ENCODE data around the gene GPRC5C. TPM values are rescaled to one million over a fixed set of nuclear protein-coding genes. Genes with fewer than 3 reads are reported as not detected.

Gene GPRC5C
- total RNA-seq, 1 donor from 2014 or later = 61.7 TPM

DNA sequence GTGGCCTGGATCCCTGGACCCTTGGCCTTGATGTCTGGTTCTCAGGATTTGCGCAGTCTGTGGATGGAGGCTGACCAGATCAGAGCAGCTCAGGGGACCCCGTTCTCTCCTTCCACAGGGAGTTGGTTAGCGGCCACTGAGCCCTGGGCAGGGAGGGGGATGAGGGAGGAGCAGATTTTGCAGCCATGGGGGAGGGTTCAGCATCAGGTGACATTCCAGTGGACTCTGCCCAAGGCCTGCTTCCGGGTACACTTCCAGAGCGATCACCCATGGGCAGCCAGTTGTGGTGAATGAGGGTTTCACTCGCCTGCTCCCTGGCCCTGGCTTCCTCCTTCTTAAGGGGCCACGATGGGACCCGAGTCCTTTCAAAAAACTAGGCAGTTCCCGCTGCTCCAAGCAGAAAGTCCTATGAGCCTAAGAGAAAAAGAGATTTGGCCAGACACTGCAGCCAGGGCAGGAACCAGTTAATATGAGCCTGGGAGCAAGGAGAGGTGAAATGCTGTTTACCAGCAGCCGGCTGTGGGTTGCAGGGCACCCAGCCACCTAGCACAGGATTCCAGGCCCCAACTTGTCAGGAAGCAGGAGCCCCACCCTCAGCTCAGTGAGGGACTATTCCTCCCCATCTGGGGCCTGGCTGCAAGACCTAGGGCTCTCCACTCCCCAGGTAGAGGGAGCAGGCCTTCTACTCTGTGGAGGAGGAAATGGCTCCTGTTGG lies 4.7 kb upstream of the GPRC5C start:
- DNase-seq (ENCODE audit: low read depth) = no peak
- H3K4me3 ChIP-seq (ENCODE audit: low read depth, low read length) = no peak overlapping the region
- TF ChIP-seq, protein P1, sequence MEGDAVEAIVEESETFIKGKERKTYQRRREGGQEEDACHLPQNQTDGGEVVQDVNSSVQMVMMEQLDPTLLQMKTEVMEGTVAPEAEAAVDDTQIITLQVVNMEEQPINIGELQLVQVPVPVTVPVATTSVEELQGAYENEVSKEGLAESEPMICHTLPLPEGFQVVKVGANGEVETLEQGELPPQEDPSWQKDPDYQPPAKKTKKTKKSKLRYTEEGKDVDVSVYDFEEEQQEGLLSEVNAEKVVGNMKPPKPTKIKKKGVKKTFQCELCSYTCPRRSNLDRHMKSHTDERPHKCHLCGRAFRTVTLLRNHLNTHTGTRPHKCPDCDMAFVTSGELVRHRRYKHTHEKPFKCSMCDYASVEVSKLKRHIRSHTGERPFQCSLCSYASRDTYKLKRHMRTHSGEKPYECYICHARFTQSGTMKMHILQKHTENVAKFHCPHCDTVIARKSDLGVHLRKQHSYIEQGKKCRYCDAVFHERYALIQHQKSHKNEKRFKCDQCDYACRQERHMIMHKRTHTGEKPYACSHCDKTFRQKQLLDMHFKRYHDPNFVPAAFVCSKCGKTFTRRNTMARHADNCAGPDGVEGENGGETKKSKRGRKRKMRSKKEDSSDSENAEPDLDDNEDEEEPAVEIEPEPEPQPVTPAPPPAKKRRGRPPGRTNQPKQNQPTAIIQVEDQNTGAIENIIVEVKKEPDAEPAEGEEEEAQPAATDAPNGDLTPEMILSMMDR (conservative IDR thresholded peaks at IDR 0.05; ENCODE audit: low read depth, low read length) = no peak

DNA sequence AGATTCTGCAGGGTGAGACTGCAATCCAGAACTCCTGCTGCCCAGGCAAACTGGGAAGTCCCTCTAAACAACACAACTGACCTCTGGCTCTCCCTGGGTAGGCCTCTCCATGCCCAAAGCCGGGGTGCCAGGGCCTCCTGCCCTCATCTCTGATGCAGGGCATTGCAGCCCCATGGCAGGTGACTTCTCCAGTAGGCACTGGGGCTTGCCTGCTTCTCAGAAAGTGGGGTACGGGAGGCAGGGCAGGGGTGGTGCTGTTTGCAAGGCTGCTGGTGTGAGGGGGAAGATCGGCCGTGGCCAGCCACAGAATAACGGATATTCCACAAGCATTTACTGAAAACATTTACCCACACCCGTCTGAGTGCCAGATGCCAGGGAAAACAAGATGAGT lies 4.1 kb upstream of the GPRC5C start:
- TF ChIP-seq, protein P1 (conservative IDR thresholded peaks at IDR 0.05; ENCODE audit: low read depth, low read length) = no peak
- DNase-seq (ENCODE audit: low read depth) = no peak
- H3K4me3 ChIP-seq (ENCODE audit: low read depth, low read length) = no peak overlapping the region

DNA sequence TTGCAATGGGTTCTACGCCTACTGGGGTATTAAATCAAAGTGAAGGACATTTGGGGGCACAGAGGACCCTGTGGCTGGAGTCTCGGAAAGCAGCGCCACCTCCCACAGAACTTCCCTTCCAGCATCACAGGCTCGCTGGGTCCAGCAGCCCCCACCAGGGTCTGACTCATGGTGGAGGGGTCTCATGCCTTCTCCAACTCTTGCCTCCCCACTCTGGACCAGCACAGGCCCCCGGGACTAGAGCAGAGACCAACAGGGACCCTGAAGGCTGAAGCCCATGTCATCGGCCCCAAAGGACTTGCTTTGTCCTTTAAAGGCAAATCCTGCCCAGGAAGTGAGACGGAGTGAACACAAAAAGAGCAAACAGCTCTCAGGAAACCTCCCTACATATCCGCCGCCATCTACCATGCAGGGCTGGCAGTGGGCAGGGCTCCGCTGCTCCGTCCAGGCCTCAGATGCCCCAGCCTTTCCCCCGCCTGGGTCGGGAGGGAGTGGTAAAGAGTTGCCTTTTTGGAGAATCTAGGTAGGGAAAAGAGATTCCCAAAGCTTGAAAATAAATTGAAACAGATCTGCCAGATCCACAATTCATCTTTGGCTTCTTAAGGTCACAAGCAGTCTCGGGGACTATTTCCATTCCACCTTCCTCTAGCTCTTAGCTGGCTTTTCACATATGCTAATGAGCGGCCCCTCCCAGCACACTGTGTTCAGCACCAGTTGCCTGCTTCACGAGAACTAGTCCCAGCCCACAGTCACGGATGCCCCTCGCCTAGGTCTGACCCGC lies 2.1 kb upstream of the GPRC5C start:
- no peak for DNase-seq (ENCODE audit: low read depth)
- peak overlapping the region; percentile 98 for H3K4me3 ChIP-seq (ENCODE audit: low read depth, low read length)
- TF ChIP-seq, protein P1 (conservative IDR thresholded peaks at IDR 0.05; ENCODE audit: low read depth, low read length) = no peak

DNA sequence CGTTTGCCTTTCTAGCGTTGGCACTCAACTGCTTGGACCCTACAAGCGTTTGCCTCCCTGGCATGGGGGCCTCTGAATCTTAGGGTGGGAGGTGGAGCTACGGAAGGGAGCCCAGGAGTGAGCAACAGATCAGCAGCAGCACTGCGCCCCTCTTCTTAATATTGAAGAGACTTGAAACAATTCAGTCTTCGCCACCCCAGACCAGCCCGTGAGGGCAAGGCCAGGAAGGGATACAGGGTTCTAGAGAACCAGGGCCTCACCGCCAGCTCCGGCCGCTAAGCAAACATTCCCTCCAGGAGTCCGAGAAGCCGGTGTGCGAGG lies 1.5 kb upstream of the GPRC5C start:
- TF ChIP-seq, protein P1 (conservative IDR thresholded peaks at IDR 0.05; ENCODE audit: low read depth, low read length) = no peak
- no peak for DNase-seq (ENCODE audit: low read depth)
- H3K4me3 ChIP-seq (ENCODE audit: low read depth, low read length) = peak overlapping the region; percentile 98

DNA sequence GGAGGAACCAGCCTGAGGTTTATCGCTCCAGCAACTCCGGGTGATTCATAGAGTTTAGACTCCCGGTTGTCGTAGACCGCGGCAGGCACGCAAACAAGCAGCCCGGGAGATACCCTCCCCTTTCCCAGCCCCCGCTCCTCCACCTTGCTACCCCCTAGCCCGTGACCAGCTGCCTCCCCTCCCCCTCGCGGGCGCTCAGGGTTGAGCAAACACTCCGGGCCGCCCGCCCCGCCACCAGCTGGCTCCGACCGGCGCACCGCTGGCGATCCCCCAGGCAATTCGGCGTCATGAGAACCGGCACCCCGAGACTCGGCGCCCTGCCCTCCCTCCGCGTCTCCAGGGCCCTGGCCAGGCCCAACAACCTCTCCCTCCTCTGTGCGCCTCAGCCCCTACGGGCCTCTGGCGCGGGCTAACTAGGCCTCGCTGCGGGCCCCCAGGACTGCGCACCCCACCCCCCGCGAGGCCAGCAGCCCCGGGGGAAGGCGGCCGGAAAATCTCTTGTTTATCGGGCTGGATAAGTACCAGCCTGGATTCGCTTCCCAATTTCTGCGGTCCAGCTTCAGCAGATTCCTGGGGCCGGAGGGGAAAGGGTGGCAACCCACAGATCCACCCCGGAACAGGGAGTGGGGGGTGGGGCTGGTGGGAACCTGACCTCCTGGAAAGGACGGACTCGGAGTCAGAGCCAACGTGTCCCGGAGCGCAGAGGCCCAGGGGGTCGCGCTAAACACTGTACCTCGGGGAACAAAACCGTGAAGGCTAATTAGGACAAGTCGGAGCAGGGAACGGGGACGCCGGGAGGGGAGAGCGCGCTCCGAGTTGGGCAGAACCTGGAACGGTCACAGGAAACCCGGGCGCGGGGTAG lies 951 bp upstream of the GPRC5C start:
- peak; percentile 91 for DNase-seq (ENCODE audit: low read depth)
- H3K4me3 ChIP-seq (ENCODE audit: low read depth, low read length) = peak overlapping the region; percentile 98

DNA sequence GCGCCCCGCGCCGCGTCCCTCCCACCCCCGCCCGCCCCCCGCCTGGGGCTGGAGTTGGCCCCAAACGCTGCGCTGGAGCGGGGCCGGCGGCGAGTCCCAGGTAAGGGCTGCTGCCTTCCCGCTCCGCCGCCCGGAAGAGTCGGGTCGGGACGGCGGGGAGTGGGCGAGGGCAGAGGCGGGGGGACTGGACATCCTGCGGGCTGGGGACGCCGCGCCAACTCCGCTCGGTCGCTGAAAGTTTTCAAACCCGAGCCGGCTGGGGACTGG lies 469 bp downstream of the GPRC5C start:
- peak overlapping the region; percentile 98 for H3K4me3 ChIP-seq (ENCODE audit: low read depth, low read length)
- no peak for DNase-seq (ENCODE audit: low read depth)
- TF ChIP-seq, protein P1 (conservative IDR thresholded peaks at IDR 0.05; ENCODE audit: low read depth, low read length) = no peak

More for the DNA sequence above, 951 bp upstream of the GPRC5C start:
- TF ChIP-seq, protein P1 (conservative IDR thresholded peaks at IDR 0.05; ENCODE audit: low read depth, low read length) = no peak

Data from epithelial cell of proximal tubule (primary cell).